DMS153 treated with DMSO at 0.1 percent for 48 hours (cell line): Measurements from ENCODE around the gene SLC2A13.
"Not testable (repeated sequence)": the region's sequence is repeated elsewhere in the genome, so short reads cannot be mapped to it uniquely, and the experiment has no call there.

Experiments
- DNase-seq: peaks from one replicate; lab custom pipeline; 2025; ENCODE audit not compliant: unreplicated experiment; lab: John Stamatoyannopoulos, UW

The SLC2A13 gene

DNA sequence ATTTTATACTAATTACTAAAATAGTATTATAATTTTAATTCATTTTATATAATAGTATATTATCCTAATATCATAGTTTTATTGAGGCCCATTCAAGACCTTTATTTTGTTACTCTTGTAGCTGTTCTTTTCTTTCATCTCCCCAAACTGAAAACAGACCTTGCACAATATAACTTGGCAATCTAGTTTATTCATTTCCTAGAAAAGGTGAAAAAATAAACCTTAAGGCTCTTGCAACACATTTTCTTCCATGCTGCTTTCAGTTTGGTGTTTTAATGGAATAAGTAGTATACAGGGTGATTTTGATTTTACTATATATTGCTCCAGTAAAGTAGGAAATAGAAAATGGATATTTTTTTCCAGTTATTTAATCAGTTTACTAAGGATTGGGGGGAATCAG, 174.0 kb downstream of the SLC2A13 start:
- DNase-seq, result no peak

DNA sequence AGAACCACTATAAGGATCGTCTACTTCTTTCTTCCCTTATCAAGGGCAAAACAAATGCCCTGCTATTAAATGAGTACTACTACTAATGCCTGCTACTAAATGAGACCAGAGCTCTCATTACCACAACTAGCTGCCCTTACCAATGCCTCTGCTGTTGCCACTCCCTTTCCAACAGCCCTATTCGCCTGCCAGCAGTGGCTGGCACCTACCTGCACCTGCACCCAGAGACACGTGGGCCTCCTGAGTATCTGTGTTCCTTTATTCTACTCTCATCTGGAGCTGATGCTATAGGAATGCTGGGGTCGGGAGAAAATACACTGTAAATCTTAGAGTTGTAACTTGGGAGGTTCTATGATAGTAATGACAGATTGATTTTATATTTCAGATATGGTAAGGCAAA, 174.7 kb downstream of the SLC2A13 start:
- no peak for DNase-seq

DNA sequence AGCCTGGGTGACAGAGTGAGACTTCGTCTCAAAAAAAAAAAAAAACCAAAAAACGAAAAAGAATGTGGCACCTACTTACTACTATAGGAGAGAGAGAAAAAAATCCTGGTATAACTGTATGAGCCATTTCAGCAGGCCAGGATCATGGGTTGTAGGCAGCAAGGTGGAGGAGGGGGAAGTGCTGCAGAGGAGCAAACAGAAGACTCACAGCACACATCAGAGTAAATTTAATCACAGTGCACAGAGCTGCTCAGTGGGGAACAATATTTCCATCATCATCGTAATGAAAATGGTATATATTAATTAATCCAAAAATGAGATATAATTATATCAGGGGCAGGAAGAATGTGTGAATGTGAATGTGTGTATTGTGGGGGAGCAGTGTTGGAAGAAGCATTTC, 175.8 kb downstream of the SLC2A13 start:
- no peak for DNase-seq

DNA sequence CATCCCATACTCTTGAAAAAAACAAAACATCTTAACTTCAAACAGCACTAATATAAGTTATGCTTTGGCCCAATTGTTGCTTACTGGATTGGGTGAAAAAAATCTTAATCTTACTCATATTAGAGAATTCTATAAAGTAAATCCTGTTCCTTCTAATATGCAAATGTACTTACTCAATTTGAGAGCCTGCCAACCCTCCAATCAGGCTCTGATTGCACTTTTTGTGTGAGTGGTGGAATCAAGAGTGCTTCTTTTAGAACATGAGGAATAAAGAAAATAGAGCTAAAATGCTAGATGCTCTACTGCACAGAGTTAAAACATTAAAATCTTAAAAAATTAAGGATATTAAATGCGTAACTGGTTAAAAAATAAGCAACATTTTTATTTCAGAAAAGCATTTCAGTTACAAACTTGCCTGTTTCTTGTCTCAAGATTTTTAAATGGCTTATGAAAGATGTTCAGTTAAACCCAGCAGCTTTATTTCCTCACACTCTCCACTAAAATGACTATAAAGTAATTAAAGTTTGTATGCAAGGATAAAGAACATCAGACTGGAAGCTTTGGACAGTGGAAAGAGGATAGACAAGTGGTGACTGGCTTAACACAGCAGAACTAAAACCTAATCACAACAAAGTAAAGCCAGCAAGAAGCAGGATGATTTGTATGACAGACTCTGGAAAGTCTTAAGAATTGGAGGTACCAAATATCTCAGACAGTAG, 177.5 kb downstream of the SLC2A13 start:
- no peak for DNase-seq

DNA sequence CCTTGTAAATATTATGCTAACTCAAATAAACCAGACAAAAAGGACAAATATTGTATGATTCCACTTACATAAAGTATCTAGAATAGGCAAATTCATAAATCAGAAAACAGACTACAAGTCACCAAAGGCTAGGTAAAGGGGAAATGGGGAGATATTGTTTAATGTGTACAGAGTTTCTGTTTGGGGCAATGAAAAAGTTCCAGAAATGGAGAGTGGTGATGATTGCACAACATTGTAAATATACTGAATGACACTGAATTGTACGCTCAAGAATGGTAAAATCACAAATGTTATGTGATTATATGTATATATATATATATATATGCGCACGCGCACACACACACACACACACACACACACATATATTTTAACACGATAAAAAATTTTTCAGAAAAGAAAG, 182.5 kb downstream of the SLC2A13 start:
- DNase-seq, result no peak

DNA sequence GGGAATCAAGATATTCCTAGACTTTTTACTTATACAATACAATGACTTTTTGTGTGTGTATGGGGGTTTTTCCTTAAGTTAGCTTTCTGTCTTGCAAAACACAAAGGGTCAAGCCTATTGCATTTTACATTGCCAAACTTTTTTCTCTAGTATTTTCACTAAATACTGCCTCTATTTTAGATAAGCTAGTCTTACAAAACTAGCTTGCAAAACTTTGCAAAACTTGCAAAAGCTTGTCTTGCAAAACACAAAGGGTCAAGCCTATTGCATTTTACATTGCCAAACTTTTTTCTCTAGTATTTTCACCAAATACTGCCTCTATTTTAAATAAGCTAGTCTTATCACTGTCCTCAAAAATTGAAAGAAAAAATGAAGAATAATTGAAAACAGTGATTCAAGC, 183.3 kb downstream of the SLC2A13 start:
- DNase-seq, result not testable (repeated sequence)

DNA sequence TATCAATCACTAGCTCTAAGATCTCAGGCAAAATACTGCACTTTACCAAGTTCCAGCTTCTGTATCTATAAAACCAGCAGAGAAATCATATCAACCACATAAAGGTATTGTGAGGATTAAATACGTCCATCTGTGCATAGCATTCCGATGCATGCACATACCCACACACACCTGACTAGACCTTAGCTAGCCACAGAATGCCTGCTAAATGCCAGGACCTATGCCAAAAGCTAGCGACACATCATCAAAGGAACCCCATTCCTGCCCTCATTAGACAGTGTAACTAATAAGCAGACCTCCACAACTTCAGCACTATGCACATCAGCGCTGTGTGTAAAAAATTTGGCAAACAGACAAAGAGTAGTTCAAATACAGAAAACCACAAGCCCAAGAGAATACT, 185.2 kb downstream of the SLC2A13 start:
- no peak for DNase-seq

DNA sequence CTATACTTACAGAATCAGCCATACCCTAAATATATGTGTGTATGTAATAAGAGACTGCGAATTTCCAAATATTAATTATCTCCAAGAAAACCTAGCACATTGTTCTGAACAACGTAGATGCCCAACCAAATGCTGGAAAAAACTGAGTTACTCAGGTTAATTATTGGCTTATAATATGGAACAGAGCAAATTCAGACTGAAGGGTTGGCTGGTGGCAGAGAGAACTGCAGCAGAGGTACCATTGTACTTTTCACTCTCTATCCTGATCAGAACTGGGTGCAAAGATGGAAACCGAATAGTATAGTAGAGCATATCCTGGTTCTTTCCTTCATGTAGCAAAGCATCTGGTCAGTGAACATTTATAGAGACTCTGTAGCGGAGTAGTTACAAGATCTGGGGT, 185.7 kb downstream of the SLC2A13 start:
- no peak for DNase-seq

DNA sequence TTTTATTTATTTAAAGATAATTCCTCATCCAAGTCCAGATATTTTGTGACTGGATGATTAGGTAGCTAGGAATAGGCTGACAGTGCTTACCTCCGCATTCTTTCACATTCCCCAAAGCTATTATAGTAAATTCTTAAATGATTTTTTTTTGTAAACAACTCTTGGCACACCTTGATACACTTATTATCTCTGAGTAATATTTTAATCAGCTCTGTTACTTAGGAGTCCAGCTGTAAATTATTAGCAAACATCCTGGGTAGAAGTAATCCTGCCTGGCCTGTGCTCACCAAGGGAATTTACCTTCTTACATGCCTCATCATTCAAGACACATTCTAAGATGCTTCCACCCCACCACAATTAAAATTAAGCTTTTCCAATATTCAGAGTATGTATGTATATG, 186.1 kb downstream of the SLC2A13 start:
- no peak for DNase-seq

DNA sequence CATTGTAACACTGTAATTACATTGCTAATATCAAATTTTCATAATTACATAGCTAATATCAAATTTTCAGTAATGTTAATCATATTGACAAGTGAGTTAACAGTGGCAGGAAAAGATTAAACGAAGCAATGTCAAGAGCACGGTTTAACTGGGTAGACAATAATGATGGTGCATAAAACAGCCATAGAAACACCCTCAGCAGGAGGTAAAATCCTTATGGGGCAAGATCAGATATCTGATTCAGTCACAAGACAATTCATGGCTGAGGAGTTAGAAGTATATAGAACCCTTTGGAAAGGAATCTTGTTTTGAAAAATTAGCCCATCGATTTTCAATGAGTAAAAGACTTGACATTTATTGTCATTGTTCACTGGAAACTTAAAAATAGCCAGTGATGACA, 190.6 kb downstream of the SLC2A13 start:
- no peak for DNase-seq

DNA sequence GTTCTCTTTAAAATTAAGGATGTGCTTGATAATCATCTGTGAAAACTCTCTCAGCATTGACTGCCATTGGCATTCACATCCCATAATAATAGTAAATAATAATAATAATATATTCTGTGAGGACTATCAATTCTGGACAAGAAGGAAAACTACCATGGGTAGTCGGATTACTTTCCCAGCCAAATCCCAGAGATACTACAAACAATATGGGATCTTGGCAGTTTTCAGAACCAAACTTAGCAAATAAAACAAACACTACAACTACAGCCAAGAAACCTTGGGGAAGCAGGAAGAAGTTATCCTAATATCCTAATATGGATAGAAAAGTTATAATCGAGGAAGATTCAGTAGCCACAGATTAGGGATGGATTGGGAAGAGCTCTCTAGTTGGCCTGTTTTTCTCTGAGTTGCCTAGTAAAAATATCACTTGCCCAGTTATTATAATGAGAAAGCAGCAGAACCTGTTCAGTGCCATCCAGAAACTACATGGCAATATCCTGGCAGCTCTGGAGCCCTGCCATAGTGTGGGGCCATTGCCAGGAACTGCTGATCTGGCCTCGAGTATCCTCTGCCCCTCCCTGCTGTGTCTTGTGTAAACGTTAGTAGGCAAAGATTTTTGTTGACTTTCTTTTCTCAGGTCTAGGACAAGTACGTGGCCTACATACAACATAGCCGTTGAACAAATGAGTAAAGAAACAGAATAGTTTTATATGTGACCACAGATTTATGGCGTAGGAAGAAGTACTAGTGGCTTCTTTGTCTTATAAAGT, 193.5 kb downstream of the SLC2A13 start:
- DNase-seq, result peak; percentile 53

DNA sequence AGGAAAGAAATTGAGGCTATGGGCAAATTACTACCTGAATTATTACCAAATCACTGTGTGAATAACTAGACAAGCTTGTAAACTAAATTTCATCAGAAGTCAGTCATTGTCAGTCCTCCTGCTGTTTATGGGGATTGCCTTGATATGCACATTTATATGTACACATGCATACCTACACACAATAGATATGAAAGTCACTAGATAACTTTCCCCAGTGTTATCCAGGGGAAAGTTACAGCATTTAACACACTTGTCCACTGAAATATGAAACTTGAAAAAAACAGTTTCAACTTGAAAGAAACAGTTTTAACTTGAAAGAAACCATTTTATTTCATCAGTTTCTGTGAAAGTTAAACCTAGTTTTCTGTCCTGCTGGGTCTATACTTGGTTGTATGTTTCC, 199.6 kb downstream of the SLC2A13 start:
- no peak for DNase-seq

DNA sequence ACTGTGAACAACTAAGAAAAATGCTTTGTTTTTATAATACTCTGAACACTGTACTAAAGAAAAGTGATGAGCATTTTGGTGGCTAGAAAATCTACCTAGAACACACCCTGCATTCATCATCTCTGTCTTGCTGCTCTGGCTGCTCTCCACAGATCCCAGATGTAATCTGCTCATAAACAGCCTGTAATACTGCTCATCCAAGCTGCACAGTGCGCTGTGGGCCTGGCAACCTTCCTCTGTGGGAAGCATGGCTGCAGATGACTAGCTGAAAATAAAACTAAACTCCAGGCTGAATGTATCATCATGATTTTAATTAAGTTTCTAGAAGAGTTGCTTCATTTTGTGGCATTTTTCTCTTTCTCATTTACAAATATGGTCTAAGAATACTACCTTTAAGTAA, 200.7 kb downstream of the SLC2A13 start:
- DNase-seq, result no peak

DNA sequence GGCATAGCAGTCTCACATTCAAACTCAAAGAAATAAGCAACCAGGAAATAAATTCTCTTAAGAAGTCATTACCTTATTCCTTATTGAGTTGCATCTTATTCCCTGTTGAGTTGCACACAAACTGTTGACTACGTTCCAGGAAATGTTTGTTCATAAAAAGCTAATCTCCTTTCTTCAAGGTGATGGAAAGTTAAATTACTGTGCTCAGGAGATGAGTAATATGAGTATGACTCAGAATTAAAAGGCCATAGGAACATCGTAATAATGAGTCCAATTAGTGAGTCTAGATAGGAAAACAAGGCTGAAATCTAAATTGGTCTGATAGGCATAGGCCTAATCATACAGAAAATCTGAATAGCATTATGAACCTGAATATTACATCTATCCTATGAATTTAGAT, 203.1 kb downstream of the SLC2A13 start:
- no peak for DNase-seq

DNA sequence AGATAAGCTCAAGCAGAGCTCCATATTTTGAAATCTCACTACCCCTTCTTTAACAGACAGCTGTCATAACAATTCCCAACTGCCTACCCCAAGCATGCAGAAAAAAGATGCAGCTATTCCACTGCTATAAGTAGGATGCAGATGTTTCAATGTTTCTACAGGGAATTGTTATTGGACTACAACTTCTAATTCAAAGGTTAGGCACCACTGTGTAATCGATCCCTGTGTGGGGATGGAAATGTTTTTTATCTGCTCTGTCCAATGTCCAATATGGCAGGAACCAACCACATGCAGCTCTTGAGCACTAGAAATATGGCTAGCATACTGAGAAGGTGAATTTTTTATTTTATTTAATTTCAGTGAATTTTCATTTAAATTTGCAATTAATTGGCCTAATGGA, 208.6 kb downstream of the SLC2A13 start:
- DNase-seq, result no peak

DNA sequence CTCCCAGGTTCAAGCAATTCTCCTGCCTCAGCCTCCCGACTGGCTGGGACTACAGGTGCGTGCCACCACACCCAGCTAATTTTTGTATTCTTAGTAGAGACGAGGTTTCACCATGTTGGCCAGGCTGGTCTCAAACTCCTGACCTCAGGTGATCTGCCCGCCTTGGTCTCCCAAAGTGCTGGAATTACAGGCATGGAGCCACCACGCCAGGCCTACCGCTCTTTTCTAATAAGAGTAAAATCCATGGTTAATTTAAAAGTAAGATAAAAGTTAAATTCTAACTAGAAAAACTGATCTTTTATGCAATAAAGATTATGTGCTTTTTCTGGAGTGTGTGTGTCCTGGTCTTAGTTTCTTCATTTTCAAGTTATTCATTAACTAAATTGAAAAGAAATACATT, 212.5 kb downstream of the SLC2A13 start:
- DNase-seq, result not testable (repeated sequence)

DNA sequence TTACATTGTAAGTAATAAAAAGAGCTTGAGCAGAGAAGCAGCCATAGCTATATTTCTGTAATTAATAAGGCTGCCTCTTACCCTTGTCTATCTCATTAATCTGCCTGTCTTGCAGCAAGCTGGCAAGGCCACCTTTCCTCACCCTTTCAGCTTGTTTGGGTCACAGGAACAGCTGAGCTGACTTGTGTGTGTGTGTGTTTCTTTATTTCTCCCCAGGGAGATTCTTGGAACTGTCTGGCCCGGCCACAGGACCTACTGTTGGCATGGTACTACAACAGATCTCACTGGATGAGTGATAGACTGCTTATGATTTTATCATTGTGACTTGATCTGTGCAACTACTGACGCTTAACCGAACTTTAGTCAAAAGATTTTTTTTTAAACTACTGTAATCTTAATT, 213.7 kb downstream of the SLC2A13 start:
- peak; percentile 34 for DNase-seq

DNA sequence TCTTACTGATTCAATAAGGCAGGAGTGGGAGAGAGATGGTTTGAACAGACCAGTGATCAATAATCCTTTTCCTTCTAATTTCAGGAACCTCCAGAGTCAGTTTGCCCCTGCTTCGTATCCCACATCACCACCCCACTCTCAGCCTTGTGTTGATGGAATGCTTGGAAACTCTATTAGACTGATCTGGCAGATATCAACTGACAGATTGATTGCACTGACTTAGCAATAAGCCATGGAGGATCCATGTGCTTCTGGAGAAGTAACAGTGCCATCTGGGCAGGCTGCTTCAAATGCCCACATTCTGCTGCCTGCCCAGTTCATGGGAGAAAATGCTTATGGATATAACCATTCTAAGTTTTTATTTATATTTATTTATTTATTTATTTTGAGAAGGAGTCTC, 218.0 kb downstream of the SLC2A13 start:
- no peak for DNase-seq

DNA sequence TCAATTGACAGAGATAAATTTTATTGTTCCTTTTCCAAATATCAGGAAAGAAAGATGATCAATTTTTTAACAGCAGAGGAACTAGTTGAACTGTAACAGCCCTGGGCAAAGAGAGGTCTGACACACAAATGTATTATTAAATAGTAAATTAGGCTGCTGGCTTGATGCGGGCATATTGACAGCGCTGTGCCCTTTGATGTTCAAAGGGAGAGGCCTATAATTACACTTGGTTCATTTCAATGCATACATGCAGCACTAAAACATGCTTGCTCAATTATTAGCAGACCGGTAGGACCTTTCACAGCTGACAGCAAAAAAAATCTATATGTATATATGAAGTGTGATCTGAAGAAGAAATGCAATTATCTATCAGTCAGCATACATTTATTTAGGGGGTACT, 219.8 kb downstream of the SLC2A13 start:
- no peak for DNase-seq

DNA sequence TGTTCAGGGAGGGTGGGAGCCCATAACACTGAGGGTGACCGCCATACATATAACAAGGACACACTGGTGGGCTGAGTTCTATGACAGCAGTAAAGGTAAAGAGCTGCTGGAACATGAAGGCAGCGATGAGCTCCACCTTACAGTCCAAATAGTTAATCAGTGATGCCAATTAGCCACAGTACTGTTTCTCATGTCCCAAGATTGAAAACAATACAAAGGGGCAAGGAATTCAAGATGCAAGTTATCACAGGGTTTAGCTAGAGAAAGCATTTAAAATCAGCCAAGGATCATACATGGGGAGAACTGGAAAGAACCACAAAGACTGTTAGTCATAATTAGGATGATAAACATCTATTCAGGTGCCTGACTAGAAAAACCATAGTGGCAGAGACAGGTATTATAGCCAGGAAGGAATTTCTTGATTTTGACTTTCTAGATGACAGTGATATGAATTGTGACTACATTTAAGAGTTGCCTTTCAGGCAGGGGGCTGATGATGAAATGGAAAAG, 221.2 kb downstream of the SLC2A13 start:
- no peak for DNase-seq

DNA sequence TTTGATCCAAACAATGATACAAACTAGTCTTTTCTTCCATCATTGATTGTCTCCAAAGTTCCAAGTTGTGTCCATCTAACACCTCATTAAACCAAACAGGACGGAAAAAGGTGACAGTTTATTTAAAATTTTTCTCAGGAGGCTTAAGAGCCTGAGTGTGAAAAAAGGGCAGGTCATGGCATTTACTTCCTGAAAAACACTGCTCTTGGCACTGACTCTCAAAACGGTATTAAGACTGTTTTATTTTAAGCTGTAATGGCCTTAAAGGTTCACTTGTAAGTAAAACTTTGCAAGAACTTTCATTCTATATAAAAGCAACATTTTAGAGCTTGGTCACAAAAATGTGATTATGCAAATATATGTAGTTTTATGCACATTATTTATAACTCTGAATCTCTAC, 222.5 kb downstream of the SLC2A13 start:
- no peak for DNase-seq

DNA sequence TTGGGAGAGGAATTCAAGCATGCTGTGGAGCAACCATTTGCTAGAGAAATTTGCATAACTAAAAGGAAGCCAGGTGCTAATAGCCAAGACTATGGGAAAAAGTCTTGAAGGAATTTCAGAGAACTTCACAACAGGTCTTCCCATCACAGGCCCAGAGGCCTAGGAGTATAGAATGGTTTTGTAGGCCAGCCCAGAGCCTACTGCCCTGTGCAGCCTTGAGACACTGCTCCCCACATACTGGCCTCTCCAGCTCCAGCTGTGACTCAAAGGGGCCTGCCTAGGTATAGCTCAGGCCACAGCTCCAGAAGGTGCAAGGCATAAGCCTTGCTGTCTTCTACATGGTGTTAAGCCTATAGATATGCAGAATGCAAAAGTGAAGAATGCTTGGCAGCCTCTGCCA, 227.1 kb downstream of the SLC2A13 start:
- DNase-seq, result no peak

DNA sequence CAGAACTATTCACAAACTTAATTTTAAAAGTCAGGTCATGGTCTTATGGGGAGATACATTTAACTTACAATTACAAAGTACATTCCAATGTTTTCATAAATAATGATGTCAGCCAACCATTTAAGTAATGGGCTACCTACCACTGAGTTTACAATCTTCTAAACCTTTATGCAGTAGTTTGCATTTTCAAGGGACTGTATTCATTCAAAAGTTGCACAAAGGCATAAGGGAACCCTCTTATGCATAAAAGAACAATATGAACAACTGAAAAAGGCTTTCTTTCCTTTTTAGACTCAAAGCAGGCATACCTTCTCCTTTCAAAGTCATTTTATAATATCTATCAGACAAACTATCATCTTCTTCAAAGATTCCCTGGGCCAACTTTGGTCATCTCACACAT, 230.2 kb downstream of the SLC2A13 start:
- no peak for DNase-seq
